ENCODE measurements around the gene SGCG.
A peak's percentile ranks its signal among the peaks of the same experiment; 100 is the strongest.
"Not testable (repeated sequence)": the region's sequence is repeated elsewhere in the genome, so short reads cannot be mapped to it uniquely, and the experiment has no call there.

The SGCG gene

GRCh38 chr13:23231241-23231640 is 50.5 kb downstream of the SGCG start:
- DNase-seq = no peak

GRCh38 chr13:23235994-23236393 is 55.2 kb downstream of the SGCG start:
- DNase-seq = no peak

GRCh38 chr13:23243066-23243465 is 62.3 kb downstream of the SGCG start:
- DNase-seq = no peak

- DNase-seq = not testable (repeated sequence)
Observed at GRCh38 chr13:23248410-23248809, 67.6 kb downstream of the SGCG start.

GRCh38 chr13:23254506-23254905 is 73.7 kb downstream of the SGCG start:
- no peak for DNase-seq

GRCh38 chr13:23267571-23267970 is 86.8 kb downstream of the SGCG start:
- DNase-seq = no peak

GRCh38 chr13:23268441-23268840 is 87.7 kb downstream of the SGCG start:
- no peak for DNase-seq

- no peak for DNase-seq
Observed at GRCh38 chr13:23271331-23271730, 90.6 kb downstream of the SGCG start.

GRCh38 chr13:23273498-23273897 is 92.7 kb downstream of the SGCG start:
- no peak for DNase-seq

GRCh38 chr13:23279321-23279720 is 98.5 kb downstream of the SGCG start:
- no peak for DNase-seq

- DNase-seq = no peak
Observed at GRCh38 chr13:23288564-23288963, 107.8 kb downstream of the SGCG start.

GRCh38 chr13:23288995-23289394 is 108.2 kb downstream of the SGCG start:
- DNase-seq = no peak

- peak; percentile 27 for DNase-seq
Observed at GRCh38 chr13:23289917-23290357, 109.2 kb downstream of the SGCG start.

- no peak for DNase-seq
Observed at GRCh38 chr13:23292586-23292985, 111.8 kb downstream of the SGCG start.

- not testable (repeated sequence) for DNase-seq
Observed at GRCh38 chr13:23314837-23315236, 134.1 kb downstream of the SGCG start.

- DNase-seq = no peak
Observed at GRCh38 chr13:23319883-23320224, 139.1 kb downstream of the SGCG start.

- no peak for DNase-seq
Observed at GRCh38 chr13:23320926-23321534, 140.3 kb downstream of the SGCG start.

- DNase-seq = no peak
Observed at GRCh38 chr13:23321535-23322241, 140.9 kb downstream of the SGCG start.

- DNase-seq = peak; percentile 41
Observed at GRCh38 chr13:23322353-23323336, 141.9 kb downstream of the SGCG start.

- DNase-seq = no peak
Observed at GRCh38 chr13:23323946-23324709, 143.3 kb downstream of the SGCG start.

GRCh38 chr13:23325191-23325590 is 144.4 kb downstream of the SGCG start:
- no peak for DNase-seq

- DNase-seq = no peak
Observed at GRCh38 chr13:23330356-23330755, 149.6 kb downstream of the SGCG start.

- DNase-seq = no peak
Observed at GRCh38 chr13:23339225-23339624, 158.4 kb downstream of the SGCG start.

Data from DMS79 treated with DMSO at 0.1 percent for 48 hours (cell line).